ENCODE measurements around the gene ERBB4. TPM values are rescaled to one million over a fixed set of nuclear protein-coding genes. Genes with fewer than 3 reads are reported as not detected.

ERBB4 gene
- total RNA-seq, 4 donors from 2014 or later, result 0.16 to 12.7 (median 0.27) TPM; not detected in 1

- DNase-seq, result no peak
- Histone ChIP-seq H3K9me3 (no peaks in the 10 kb centered on the region), H3K4me1 (no peaks in the 10 kb centered on the region), H3K36me3 (no peaks in the 10 kb centered on the region), H3K27ac (no peak overlapping the region), H3K27me3 (no peaks in the 10 kb centered on the region), H3K4me3 (no peak overlapping the region)
- intact Hi-C loops (cut with DNase I; ENCODE audit: low total_unique reads) (no loop called here), in situ Hi-C loops (cut with MboI; ENCODE audit: low pct_ligation_motif_present in 1 of 4, low pct_unique_long_range_greater_than_20kb in 1 of 4, low sequenced_read_pairs in 3 of 4) (no loop called here)
- 73 to 75% methylated on average over 2 of the region's 2 CpGs for WGBS, 2 donors (ENCODE audit: low coverage in 1 of 2)
- no peak for TF ChIP-seq POLR2A (IDR thresholded peaks at IDR 0.05)
- TF ChIP-seq EP300 (IDR thresholded peaks at IDR 0.05; ENCODE audit: low read depth), result no peak
- TF ChIP-seq POLR2AphosphoS5 (IDR thresholded peaks at IDR 0.05), result no peak
- TF ChIP-seq, protein P1, sequence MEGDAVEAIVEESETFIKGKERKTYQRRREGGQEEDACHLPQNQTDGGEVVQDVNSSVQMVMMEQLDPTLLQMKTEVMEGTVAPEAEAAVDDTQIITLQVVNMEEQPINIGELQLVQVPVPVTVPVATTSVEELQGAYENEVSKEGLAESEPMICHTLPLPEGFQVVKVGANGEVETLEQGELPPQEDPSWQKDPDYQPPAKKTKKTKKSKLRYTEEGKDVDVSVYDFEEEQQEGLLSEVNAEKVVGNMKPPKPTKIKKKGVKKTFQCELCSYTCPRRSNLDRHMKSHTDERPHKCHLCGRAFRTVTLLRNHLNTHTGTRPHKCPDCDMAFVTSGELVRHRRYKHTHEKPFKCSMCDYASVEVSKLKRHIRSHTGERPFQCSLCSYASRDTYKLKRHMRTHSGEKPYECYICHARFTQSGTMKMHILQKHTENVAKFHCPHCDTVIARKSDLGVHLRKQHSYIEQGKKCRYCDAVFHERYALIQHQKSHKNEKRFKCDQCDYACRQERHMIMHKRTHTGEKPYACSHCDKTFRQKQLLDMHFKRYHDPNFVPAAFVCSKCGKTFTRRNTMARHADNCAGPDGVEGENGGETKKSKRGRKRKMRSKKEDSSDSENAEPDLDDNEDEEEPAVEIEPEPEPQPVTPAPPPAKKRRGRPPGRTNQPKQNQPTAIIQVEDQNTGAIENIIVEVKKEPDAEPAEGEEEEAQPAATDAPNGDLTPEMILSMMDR (IDR thresholded peaks at IDR 0.05), result no peak
These were observed 599.4 kb downstream of the ERBB4 start for GRCh38 chr2:211939177-211939576.

GRCh38 chr2:211934811-211935210 is 603.8 kb downstream of the ERBB4 start:
- Histone ChIP-seq H3K4me1 (no peaks in the 10 kb centered on the region), H3K4me3 (no peak overlapping the region), H3K27me3 (no peaks in the 10 kb centered on the region), H3K27ac (no peak overlapping the region), H3K9me3 (no peaks in the 10 kb centered on the region), H3K36me3 (no peaks in the 10 kb centered on the region)
- intact Hi-C loops (cut with DNase I; ENCODE audit: low total_unique reads), result no loop called here
- TF ChIP-seq POLR2A (IDR thresholded peaks at IDR 0.05) (no peak), POLR2AphosphoS5 (IDR thresholded peaks at IDR 0.05) (no peak), EP300 (IDR thresholded peaks at IDR 0.05; ENCODE audit: low read depth) (no peak)
- TF ChIP-seq, protein P1 (IDR thresholded peaks at IDR 0.05), result no peak
- WGBS, 2 donors (ENCODE audit: low coverage in 1 of 2), result 63 to 79% methylated on average over 1 of the region's 1 CpG
- in situ Hi-C loops (cut with MboI; ENCODE audit: low pct_ligation_motif_present in 1 of 4, low pct_unique_long_range_greater_than_20kb in 1 of 4, low sequenced_read_pairs in 3 of 4), result no loop called here
- no peak for DNase-seq

GRCh38 chr2:211931314-211931713 is 607.3 kb downstream of the ERBB4 start:
- WGBS, 2 donors (ENCODE audit: low coverage in 1 of 2), result 37 to 40% methylated on average over 3 of the region's 3 CpGs
- Histone ChIP-seq H3K9me3 (no peaks in the 10 kb centered on the region), H3K36me3 (no peaks in the 10 kb centered on the region), H3K27ac (no peak overlapping the region), H3K4me1 (no peaks in the 10 kb centered on the region), H3K4me3 (no peak overlapping the region), H3K27me3 (no peaks in the 10 kb centered on the region)
- DNase-seq, result no peak
- in situ Hi-C loops (cut with MboI; ENCODE audit: low pct_ligation_motif_present in 1 of 4, low pct_unique_long_range_greater_than_20kb in 1 of 4, low sequenced_read_pairs in 3 of 4) (no loop called here), intact Hi-C loops (cut with DNase I; ENCODE audit: low total_unique reads) (no loop called here)
- no peak for TF ChIP-seq POLR2AphosphoS5 (IDR thresholded peaks at IDR 0.05)
- TF ChIP-seq, protein P1 (IDR thresholded peaks at IDR 0.05), result no peak
- no peak for TF ChIP-seq POLR2A (IDR thresholded peaks at IDR 0.05)
- no peak for TF ChIP-seq EP300 (IDR thresholded peaks at IDR 0.05; ENCODE audit: low read depth)

DNA sequence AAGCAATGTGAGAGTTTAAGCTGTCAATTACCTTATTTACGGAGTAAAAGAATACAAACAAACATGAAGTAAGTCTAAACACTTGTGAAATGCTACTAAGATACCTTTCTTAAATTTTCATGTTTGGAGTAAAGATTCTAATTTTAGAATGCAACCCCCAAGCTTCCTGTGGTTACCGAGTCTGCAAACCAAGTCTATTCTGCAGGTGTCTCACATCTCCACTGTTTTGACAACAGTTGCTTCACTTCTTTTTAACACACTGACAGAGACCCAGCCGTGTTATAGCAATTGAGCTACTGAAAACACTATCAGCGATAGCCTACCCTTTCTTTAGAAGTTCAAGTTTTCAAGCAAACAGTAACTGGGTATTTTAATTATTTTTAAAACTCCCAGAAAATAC is 608.3 kb downstream of the ERBB4 start:
- no peak overlapping the region for H3K4me3 ChIP-seq
- H3K4me1 ChIP-seq, result no peaks in the 10 kb centered on the region
- in situ Hi-C loops (cut with MboI; ENCODE audit: low pct_ligation_motif_present in 1 of 4, low pct_unique_long_range_greater_than_20kb in 1 of 4, low sequenced_read_pairs in 3 of 4) (no loop called here), intact Hi-C loops (cut with DNase I; ENCODE audit: low total_unique reads) (no loop called here)
- no peaks in the 10 kb centered on the region for H3K9me3 ChIP-seq
- no peaks in the 10 kb centered on the region for H3K36me3 ChIP-seq
- no peaks in the 10 kb centered on the region for H3K27me3 ChIP-seq
- no peak for DNase-seq
- WGBS, 2 donors (ENCODE audit: low coverage in 1 of 2), result 20 to 43% methylated on average over 3 to 4 of the region's 4 CpGs
- no peak for TF ChIP-seq POLR2A (IDR thresholded peaks at IDR 0.05)
- TF ChIP-seq, protein P1 (IDR thresholded peaks at IDR 0.05), result no peak
- no peak for TF ChIP-seq EP300 (IDR thresholded peaks at IDR 0.05; ENCODE audit: low read depth)
- no peak for TF ChIP-seq POLR2AphosphoS5 (IDR thresholded peaks at IDR 0.05)
- H3K27ac ChIP-seq, result no peak overlapping the region

Data from transverse colon (tissue), 4 donors.